T-helper 2 cell treated with Interferon-gamma antibody and Interleukin-4, amounts not matched to agents 5 μg/mL and 100 μg/mL, for 36 hours (primary cell): ENCODE data around the gene MEAK7.

Experiments used
- DNase-seq: peaks from one replicate; pipeline ENCODE4 v3.0.0; 2021; ENCODE audit warnings: low spot score
- H3K27ac Mint-ChIP-seq: one replicate; pipeline ENCODE4 v1.8.0; 2021; ENCODE audit warnings: mild to moderate bottlenecking, mixed read lengths
- H3K27me3 Mint-ChIP-seq: one replicate; pipeline ENCODE4 v1.8.0; 2021; ENCODE audit warnings: low read depth, mixed read lengths
- H3K36me3 Mint-ChIP-seq: one replicate; pipeline ENCODE4 v1.8.0; 2021; ENCODE audit warnings: low read depth, mixed read lengths
- H3K4me1 Mint-ChIP-seq: one replicate; pipeline ENCODE4 v1.8.0; 2021; ENCODE audit warnings: low read depth, mixed read lengths
- H3K4me3 Mint-ChIP-seq: one replicate; pipeline ENCODE4 v1.8.0; 2022; ENCODE audit warnings: mild to moderate bottlenecking, moderate library complexity, mixed read lengths
- H3K9me3 Mint-ChIP-seq: one replicate; pipeline ENCODE4 v1.8.0; 2021; ENCODE audit warnings: mixed read lengths

MEAK7 gene, protein sequence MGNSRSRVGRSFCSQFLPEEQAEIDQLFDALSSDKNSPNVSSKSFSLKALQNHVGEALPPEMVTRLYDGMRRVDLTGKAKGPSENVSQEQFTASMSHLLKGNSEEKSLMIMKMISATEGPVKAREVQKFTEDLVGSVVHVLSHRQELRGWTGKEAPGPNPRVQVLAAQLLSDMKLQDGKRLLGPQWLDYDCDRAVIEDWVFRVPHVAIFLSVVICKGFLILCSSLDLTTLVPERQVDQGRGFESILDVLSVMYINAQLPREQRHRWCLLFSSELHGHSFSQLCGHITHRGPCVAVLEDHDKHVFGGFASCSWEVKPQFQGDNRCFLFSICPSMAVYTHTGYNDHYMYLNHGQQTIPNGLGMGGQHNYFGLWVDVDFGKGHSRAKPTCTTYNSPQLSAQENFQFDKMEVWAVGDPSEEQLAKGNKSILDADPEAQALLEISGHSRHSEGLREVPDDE

DNA sequence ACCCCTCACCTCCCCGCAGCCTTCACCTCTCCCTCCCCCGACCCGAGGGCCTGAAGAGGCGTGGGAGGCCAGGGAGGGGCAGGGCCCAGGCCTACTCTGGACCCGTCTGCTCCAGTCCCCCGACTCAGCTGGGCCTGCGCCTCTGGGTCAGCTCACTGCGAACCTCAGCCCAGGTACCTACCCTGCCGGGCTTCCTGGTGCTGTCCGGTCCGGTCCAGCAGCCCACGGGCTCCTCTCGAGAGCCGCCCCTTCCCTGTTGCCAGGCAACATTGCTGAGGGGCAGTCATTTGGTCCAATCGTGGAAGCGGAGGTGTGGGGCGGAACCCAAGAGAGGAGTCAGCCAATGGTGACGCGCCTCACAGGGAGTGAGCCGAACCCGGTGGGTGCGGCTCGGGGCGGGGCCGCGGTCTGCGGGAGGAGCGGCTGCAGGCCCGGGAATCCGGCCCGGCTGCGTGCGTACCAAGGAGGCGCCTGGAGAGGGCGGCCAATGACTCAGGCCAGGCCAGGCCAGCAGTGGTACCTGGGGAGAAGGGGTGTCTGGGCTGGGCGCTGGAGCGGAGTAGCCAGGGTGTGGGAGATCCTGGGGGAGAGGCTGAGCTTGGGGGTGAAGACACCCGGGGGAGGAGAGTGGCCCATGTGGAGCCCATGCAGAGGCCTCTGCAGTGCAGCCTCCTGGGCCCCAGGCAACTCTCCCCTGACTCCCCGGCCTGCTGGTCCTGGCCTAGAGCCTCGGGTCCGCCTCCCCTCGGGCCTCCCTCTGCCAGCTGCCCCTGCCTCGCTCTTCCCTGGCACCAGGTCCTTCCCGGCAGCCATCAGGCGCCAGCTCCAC lies at the start of gene MEAK7:
TSS of gene MEAK7 (minus strand) at position 240 of the 829 bp plus-strand sequence. CDS start 6,573 bp downstream, outside the sequence.
- Mint-ChIP-seq H3K4me1 (peaks cover 48% of the 10 kb centered on the region), H3K4me3 (peak within 1 kb of the TSS; percentile 85), H3K27me3 (no peaks in the 10 kb centered on the region), H3K36me3 (peaks cover 17% of the 10 kb centered on the region), H3K9me3 (no peaks in the 10 kb centered on the region), H3K27ac (peak within 1 kb of the TSS; percentile 85)
- DNase-seq: peak; percentile 98

DNA sequence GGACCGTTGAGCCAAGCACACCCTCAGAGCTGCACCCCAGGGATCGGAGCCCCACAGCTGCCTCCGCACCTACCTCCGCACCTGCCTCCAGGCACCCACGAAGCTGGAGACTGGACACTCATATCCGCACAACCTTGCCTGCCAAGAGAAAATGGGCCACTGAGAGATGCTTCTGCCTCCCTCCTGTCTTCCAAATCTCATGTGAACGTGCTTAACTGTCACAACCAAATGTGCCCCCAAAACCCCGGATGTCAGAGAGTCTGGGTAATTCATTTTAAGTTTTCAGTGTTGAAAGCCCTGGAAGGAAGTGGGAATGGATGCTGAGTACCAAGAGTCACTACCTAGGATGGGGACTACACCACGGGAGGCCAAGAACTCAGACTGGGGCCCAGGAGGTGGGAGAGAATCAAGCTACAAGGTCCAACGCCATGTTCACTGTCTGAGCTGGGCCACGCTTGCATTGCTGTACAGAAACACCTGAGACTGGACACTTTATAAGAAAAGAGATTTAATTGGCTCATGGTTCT lies 49.5 kb upstream of the MEAK7 start:
- H3K9me3 Mint-ChIP-seq: no peaks in the 10 kb centered on the region
- DNase-seq: peak; percentile 62
- H3K4me1 Mint-ChIP-seq: peaks cover 50% of the 10 kb centered on the region
- peaks cover 32% of the 10 kb centered on the region for H3K36me3 Mint-ChIP-seq
- peak overlapping the region; percentile 94 for H3K27ac Mint-ChIP-seq
- H3K4me3 Mint-ChIP-seq: peak overlapping the region; percentile 94
- H3K27me3 Mint-ChIP-seq: no peaks in the 10 kb centered on the region

DNA sequence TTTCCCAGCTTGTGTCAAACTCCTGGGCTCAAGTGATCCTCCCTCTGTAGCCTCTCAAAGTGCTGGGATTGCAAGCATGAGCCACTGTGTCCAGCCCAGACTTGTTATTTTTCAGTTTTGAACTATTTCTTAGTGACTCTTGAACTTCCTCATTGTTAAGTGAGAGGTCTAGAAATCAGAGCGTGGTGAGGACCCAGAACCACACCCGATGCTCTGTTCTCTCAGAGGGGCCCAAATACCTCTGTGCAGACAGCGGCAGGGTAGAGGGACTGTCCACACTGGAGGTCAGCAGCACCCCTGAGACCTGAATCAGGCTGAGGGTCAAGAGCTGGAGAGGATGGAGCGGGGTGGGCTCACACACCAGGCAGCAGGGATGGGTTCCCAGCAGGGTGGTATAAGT lies 47.7 kb upstream of the MEAK7 start:
- no peaks in the 10 kb centered on the region for H3K27me3 Mint-ChIP-seq
- no peak for DNase-seq
- H3K27ac Mint-ChIP-seq: peak overlapping the region; percentile 89
- H3K4me1 Mint-ChIP-seq: peaks cover 55% of the 10 kb centered on the region
- no peaks in the 10 kb centered on the region for H3K9me3 Mint-ChIP-seq
- peak overlapping the region; percentile 94 for H3K4me3 Mint-ChIP-seq
- H3K36me3 Mint-ChIP-seq: peaks cover 39% of the 10 kb centered on the region

DNA sequence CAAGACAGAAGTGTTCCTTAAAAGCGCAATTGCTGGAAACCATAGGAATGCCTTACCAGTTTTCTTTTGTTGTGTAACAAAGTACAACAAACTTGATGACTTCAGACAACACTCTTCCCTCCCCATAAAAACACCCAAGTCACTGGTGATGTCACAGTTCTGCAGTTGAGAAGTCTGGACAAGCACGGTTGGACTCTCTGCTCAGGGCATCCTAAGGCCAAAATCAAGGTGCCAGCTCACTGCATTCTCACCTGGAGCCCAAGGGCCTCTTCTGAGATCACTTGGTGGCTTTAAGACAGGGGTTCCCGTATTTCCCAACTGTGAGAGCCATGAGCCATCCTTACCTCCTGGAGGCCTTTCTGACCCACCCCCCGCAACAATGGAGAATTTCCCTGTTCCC lies 45.6 kb upstream of the MEAK7 start:
- Mint-ChIP-seq H3K27ac (peak overlapping the region; percentile 100), H3K4me1 (peaks cover 58% of the 10 kb centered on the region), H3K4me3 (peak overlapping the region; percentile 95)

DNA sequence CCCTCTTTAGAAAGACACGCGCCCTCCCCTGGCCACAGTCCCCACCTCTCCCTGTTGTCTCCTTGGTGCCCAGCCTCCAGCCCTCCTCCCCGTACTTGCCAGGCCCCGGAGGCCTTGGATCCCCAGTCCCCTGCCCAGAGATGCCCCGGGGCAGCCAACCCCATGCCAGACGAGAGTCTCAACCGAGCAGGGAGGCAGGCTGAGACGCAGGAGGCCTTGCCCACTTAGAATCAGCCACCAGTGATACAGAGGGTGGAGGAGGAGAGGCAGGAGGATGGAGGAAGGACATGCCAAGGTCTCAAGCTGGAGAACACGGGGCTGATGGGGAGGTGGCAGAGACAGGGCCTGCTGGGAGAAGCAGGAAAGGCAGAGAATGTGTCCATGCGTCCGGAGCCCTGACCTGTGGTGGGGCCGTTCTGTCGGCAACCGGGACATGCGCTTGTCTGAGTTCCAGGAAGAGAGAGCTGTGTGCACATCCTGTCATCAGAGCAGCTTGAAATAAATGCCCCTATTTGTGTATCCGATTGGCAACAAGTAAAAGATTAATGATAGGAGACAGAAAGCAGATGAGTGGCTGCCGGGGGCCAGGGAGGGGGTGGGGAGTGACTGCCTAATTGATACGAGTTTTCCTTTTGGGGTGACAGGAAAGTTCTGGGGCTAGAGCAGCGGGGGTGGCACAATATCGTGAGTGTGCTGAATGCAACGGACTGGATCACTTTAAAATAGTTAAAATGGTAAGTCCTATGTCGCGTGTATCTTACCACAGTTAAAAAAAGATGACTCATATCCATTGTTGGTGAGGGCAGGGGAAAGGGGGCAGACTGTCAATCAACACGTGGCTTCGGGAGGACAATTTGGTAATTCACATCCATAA lies 44.7 kb upstream of the MEAK7 start:
- H3K4me1 Mint-ChIP-seq: peaks cover 54% of the 10 kb centered on the region
- peak overlapping the region; percentile 100 for H3K27ac Mint-ChIP-seq
- DNase-seq: peak; percentile 67
- H3K36me3 Mint-ChIP-seq: peaks cover 56% of the 10 kb centered on the region
- peak overlapping the region; percentile 95 for H3K4me3 Mint-ChIP-seq
- no peaks in the 10 kb centered on the region for H3K9me3 Mint-ChIP-seq
- H3K27me3 Mint-ChIP-seq: no peaks in the 10 kb centered on the region

More for the DNA sequence above, 45.6 kb upstream of the MEAK7 start:
- H3K9me3 Mint-ChIP-seq: no peaks in the 10 kb centered on the region
- no peaks in the 10 kb centered on the region for H3K27me3 Mint-ChIP-seq
- no peak for DNase-seq
- peaks cover 51% of the 10 kb centered on the region for H3K36me3 Mint-ChIP-seq

DNA sequence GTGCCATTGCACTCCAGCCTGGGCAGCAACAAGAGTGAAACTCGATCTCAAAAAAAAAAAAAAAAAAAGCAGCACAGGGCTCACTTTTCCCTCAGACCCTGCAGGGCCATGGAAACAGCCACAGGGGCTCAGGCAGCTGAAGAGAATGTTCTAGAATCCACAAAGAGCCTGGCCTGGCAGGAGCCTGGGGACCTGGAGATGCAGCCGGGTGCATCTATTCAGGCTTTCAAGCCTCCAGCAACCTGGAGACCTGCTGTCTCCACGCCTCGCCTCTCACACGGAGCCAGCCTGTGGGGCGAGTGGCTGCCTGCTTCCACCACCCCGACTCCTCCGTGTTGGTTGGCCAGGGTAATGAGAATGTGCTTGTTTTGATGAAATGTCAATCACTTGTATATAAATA lies 44.0 kb upstream of the MEAK7 start:
- no peaks in the 10 kb centered on the region for H3K27me3 Mint-ChIP-seq
- no peaks in the 10 kb centered on the region for H3K9me3 Mint-ChIP-seq
- peaks cover 51% of the 10 kb centered on the region for H3K4me1 Mint-ChIP-seq
- peaks cover 56% of the 10 kb centered on the region for H3K36me3 Mint-ChIP-seq
- peak overlapping the region; percentile 95 for H3K4me3 Mint-ChIP-seq
- peak overlapping the region; percentile 100 for H3K27ac Mint-ChIP-seq
- no peak for DNase-seq

DNA sequence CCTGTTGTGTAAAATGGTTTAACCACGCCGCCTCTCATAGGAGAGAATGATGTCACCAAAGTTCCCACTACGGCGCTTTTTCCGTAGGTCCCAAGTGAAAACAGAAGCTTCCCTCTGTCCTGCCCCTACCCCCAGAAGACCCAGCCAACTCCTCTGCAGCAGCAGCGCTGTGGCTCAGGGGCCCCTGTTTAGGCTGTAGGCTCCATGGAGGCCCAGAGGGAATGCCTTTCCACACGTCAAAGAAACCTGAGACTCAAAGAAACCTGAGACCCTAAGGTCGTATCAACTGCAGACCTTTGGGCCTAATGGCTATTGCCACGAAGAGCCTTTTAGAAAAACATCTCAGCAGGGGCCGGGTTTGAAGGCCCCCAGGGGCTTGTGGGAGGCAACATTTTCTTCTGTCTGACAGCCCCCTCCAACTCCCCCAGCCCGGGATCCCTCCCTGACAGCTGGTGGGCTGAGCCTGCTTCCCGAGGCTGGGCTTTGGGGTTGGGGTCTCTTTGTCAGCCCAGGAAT lies 43.1 kb upstream of the MEAK7 start:
- Mint-ChIP-seq H3K27me3 (no peaks in the 10 kb centered on the region), H3K27ac (peak overlapping the region; percentile 63), H3K9me3 (no peaks in the 10 kb centered on the region), H3K4me1 (peaks cover 51% of the 10 kb centered on the region), H3K4me3 (peak overlapping the region; percentile 67), H3K36me3 (peaks cover 54% of the 10 kb centered on the region)
- DNase-seq: peak; percentile 45

DNA sequence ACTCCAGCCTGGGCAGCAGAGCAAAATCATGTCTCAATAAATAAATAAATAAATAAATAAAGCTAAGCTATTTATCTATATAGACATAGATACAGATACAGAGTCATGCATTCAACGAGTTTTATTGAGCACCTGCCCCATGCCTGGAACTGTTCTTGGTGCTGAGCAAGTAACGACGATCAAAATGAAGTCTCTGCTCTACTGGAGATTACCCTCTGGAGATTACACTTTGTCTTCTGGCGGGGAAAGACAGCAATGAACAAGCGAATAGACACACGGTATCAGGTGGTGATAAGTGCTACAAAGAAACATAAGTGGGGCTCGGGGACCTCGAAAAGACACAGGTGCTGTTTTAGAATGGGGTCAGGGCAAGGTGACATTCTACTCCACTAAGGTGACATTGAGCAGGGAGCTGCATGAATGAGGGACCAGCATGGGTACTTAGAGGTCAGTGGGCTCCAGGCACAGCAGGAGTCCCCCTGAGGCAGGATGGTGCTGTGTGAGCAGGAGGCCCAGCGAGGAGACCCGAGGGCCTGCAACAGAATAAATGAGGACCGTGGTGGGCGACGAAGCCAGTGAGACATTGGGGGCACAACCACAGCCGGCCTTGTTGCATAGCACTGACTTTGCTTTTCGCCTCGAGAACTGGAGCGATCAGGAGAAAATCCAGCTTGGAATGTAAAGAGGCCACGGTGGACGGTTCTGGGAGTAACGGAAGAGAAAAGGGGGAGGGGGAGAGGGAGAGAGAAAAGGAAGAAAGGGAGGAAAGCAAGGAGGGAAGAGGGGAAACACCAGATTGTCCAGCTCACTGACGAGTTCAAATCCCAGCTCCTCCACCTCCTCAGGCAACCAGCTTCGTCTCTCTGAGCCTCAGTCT lies 42.4 kb upstream of the MEAK7 start:
- H3K4me1 Mint-ChIP-seq: peaks cover 53% of the 10 kb centered on the region
- peak overlapping the region; percentile 63 for H3K27ac Mint-ChIP-seq
- H3K9me3 Mint-ChIP-seq: no peaks in the 10 kb centered on the region
- peak overlapping the region; percentile 67 for H3K4me3 Mint-ChIP-seq
- H3K36me3 Mint-ChIP-seq: peaks cover 54% of the 10 kb centered on the region
- H3K27me3 Mint-ChIP-seq: no peaks in the 10 kb centered on the region
- no peak for DNase-seq

DNA sequence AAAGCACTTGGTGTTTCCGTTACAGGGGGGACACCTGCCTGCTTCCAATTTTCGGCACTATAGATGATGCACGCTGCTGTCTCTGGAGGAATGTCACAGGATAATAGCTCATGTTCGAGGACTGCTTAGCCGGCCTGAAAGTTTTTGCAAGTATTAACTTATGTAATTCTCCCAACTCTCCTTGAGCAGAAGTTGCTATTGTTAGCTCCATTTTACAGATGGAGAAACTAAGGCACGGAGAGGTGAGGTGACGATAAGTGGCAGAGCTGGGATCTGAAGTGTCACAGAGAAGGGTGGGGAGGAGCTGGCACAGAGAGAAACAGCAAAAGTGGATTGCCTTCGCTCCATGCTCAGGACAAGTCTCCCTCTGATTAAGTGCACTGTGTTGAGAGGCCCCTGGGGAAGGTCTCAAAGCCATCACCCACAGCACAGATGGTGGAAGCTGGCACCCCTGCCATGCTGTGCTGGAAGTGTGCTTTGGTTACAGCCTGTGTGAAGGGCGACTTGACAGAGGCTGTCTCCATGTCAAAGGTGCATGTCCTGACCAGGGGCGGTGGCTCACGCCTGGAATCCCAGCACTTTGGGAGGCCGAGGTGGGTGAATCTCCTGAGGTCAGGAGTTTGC lies 40.8 kb upstream of the MEAK7 start:
- Mint-ChIP-seq H3K4me3 (no peak overlapping the region), H3K27me3 (no peaks in the 10 kb centered on the region), H3K27ac (no peak overlapping the region), H3K4me1 (peaks cover 49% of the 10 kb centered on the region), H3K9me3 (no peaks in the 10 kb centered on the region), H3K36me3 (peaks cover 50% of the 10 kb centered on the region)
- DNase-seq: no peak

DNA sequence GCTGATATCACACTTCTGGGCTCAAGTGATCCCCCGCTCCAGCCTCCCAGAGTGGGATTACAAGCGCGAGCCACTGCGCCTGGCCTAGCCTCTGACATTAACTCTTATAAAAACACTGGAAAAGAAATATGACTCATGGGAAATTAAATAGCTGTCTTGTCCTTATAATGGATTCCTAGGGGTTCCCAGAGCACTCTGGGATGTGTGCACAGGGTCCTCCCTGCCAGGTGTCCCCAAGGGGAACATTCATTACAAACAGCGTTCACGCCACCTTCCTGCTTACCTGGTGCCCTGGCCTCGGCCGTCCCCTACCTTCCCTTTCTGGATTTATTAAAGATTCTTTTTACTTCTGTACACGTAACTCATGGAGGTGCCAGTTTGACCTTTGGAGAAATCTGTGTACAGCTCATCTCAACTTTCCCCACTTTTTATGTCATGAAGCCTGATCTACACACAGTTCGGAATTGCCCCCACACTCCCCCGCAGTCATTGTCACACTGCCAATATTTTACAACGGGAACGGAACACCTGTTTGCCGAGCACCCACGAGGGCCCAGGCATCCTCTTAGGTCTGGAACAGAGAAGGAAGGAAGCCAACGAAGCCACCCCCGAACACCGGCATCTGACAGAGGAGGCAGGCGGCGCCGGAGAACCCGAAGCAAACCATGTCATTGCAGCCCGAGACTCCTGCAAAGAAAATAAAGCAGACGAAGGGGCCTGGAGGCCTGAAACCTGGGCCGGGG lies 39.7 kb upstream of the MEAK7 start:
- peaks cover 39% of the 10 kb centered on the region for H3K4me1 Mint-ChIP-seq
- H3K4me3 Mint-ChIP-seq: peak overlapping the region; percentile 50
- no peaks in the 10 kb centered on the region for H3K27me3 Mint-ChIP-seq
- peaks cover 47% of the 10 kb centered on the region for H3K36me3 Mint-ChIP-seq
- peak overlapping the region; percentile 74 for H3K27ac Mint-ChIP-seq
- peak; percentile 20 for DNase-seq
- no peaks in the 10 kb centered on the region for H3K9me3 Mint-ChIP-seq

DNA sequence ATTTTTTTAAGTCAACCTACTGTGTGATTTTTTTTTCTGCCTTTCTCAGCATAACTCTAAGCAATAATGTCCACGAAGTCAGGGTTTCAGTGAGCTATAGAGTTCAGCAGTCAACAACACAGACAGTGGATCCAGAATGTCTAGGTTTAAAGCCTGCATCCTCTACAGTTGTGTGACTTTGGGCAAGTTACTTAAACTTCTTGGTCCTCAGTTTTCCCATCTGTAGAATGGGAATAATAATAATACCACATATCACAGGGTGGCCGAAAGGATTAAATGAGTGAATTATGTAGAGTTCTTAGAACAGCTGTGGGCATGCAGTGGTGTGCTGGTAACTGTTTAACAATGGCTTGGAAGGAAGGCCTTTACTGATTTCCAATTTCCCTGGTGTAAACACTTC lies 38.8 kb upstream of the MEAK7 start:
- peaks cover 35% of the 10 kb centered on the region for H3K4me1 Mint-ChIP-seq
- peaks cover 46% of the 10 kb centered on the region for H3K36me3 Mint-ChIP-seq
- DNase-seq: no peak
- no peak overlapping the region for H3K27ac Mint-ChIP-seq
- H3K9me3 Mint-ChIP-seq: no peaks in the 10 kb centered on the region
- no peaks in the 10 kb centered on the region for H3K27me3 Mint-ChIP-seq
- no peak overlapping the region for H3K4me3 Mint-ChIP-seq
